Small intestine (tissue), 7 donors: ENCODE measurements around the gene CLMN. TPM values are rescaled to one million over a fixed set of nuclear protein-coding genes. Genes with fewer than 3 reads are reported as not detected.
A peak's percentile ranks its signal among the peaks of the same experiment; 100 is the strongest.

Source experiments
- DNase-seq, 2 donors: peaks; one replicate each; pipeline versions ENCODE4 v3.0.0 to v3.0.0-alpha.2; 2013
- FAIRE-seq: peaks from 2 replicates; lab custom pipeline; 2012; peaks lifted over from hg19 to GRCh38; lab: Jason Lieb, UNC
- H3K27ac ChIP-seq, 3 donors: one replicate each; pipeline ENCODE4 v1.5.1; 2013; ENCODE audit warnings: low read length in 2 of 3, mild to moderate bottlenecking in 2 of 3, control low read depth in 1 of 3, inconsistent platforms in 1 of 3, low read depth in 1 of 3, moderate library complexity in 1 of 3
- H3K27me3 ChIP-seq, 3 donors: one replicate each; pipeline ENCODE4 v1.6.1; 2013; ENCODE audit warnings: low read length in 3 of 3, inconsistent platforms in 1 of 3; ENCODE audit not compliant: control insufficient read depth in 3 of 3, insufficient read depth in 3 of 3
- H3K36me3 ChIP-seq, 3 donors: one replicate each; pipeline ENCODE4 v1.6.1; 2013; ENCODE audit warnings: low read length in 3 of 3, inconsistent platforms in 1 of 3, low read depth in 1 of 3, mild to moderate bottlenecking in 1 of 3, moderate library complexity in 1 of 3; ENCODE audit not compliant: control insufficient read depth in 3 of 3, insufficient read depth in 2 of 3
- H3K4me1 ChIP-seq, 3 donors: one replicate each; pipeline ENCODE4 v1.6.1; 2013; ENCODE audit warnings: low read length in 2 of 3, inconsistent platforms in 1 of 3, low read depth in 1 of 3, mild to moderate bottlenecking in 1 of 3, moderate library complexity in 1 of 3; ENCODE audit not compliant: control insufficient read depth in 3 of 3, insufficient read depth in 2 of 3
- H3K4me3 ChIP-seq, 3 donors: one replicate each; pipeline ENCODE4 v1.5.1; 2013; ENCODE audit warnings: low read length in 3 of 3, control low read depth in 1 of 3, inconsistent platforms in 1 of 3, low read depth in 1 of 3, mild to moderate bottlenecking in 1 of 3, moderate library complexity in 1 of 3
- H3K9me3 ChIP-seq, 2 donors: one replicate each; pipeline ENCODE4 v1.6.1; 2013; ENCODE audit warnings: low read depth in 1 of 2, low read length in 1 of 2; ENCODE audit not compliant: control insufficient read depth in 2 of 2, insufficient read depth in 1 of 2
- WGBS, 3 donors: extraction: QIAGEN DNeasy Blood & Tissue Kit; methylation state at CpG; one replicate each; pipeline ENCODE4 v1.1.7; 2013; 5-methylcytosine and 5-hydroxymethylcytosine counted together
- polyA plus RNA-seq, 4 donors: library from polyadenylated mRNA; stranded (reverse) in 3 of 4; unstranded in 1 of 4; fragments of 200-250 nt in 3 of 4; fragments of 120-200 nt in 1 of 4; gene quantifications; one replicate each; pipeline versions ENCODE4 v1.2.1 to v1.2.3, GENCODE V29; 2013
- donor health status: healthy with polysubstance abuse.
- donor health status: control.
- donor health status: control.
- donor health status: Bipolar disorder and iron deficiency.
- donor health status: healthy.

CLMN gene
- polyA plus RNA-seq, 4 donors: 2.9 to 25.0 (median 5.7) TPM

DNA sequence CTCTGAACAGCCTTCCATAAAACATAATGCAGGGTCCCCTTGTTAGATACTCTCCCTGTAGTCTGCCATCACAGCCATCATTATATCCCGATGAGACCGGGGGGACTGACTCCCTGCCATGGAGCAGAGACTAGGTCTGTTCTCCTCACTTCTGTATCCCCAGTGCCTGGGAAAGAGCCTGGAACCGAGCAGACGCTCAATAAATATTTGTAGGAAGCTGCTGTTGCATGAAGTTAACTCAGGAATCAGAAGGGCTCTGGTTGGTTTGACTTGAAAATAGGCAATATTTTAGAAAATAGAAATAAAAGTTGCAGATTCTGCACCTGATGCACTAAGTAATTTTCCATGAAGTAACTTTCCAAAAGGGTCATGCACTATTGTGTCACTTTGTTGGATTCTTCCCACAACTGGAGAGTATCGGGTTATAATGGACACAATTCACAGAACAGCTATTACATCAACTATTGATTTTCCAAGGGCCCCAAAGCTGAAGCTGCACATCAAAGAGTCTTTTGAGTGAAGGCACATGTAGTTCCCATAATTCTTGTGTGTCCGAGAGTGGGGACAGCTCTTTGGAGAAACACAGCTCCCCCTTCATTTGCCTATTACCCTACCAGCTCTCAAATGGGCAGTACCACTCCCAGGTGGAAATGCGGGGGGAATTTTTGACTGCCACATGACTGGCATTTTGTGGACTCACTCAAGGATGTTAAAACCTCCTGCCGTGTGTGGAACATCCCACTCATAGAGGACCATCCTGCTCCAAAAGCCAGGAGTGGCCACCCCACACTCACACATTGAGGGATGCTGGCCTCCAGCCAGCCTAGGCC is 18.8 kb downstream of the CLMN start:
- Histone ChIP-seq H3K27ac (no peak overlapping the region), H3K36me3 (peaks cover 0 to 16% (median 0%) of the 10 kb centered on the region in 3 donors), H3K4me1 (peaks cover 2 to 10% (median 3%) of the 10 kb centered on the region in 3 donors), H3K9me3 (peaks cover 0 to 11% of the 10 kb centered on the region in 2 donors), H3K27me3 (no peaks in the 10 kb centered on the region), H3K4me3 (no peak overlapping the region)
- 82 to 86% (median 85%) methylated on average over 8 of the region's 8 CpGs for WGBS, 3 donors
- FAIRE-seq (no peak), DNase-seq (no peak)

DNA sequence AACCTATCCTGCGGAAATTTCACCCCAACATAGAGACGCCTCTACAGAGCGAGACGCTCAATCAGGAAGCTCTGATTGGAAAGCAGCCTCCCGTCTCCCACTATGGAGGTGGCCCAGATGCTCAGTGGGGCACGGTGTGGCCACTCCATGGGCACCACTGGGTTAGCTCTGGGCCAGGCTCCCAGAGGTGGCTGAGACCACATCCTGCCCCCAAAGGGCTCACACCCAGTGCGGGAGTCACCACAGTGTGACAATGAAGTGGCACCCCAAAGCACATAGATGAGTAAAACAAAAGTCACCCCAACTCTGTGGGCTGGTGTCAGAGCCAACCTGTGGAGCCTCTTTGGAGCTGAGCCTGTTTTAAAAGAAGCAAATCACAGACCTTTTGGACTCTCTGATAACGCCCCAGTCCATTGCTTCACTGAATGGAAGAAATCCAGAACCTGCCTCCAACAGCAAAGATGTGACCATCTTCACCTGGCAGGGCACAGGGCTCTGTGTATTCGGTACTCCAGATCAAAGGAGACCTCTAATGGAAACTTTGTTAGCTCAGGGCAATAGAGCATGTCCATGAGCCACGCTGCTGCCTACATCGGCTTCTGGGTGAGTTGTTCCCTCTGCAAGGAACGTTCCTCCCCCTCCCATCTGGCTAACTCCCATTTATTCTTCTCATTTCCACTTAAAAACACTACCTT is 19.6 kb downstream of the CLMN start:
- Histone ChIP-seq H3K9me3 (peaks cover 0 to 18% of the 10 kb centered on the region in 2 donors), H3K4me3 (no peak overlapping the region), H3K27ac (no peak overlapping the region), H3K4me1 (peaks cover 2 to 10% (median 3%) of the 10 kb centered on the region in 3 donors), H3K27me3 (no peaks in the 10 kb centered on the region), H3K36me3 (peaks cover 0 to 20% (median 0%) of the 10 kb centered on the region in 3 donors)
- DNase-seq (peak in 1 of 2 donors; percentile 76), FAIRE-seq (no peak)
- 46 to 73% (median 61%) methylated on average over 12 of the region's 12 CpGs for WGBS, 3 donors

- Histone ChIP-seq H3K27ac (no peak overlapping the region), H3K27me3 (peaks cover 0 to 2% (median 0%) of the 10 kb centered on the region in 3 donors), H3K36me3 (peaks cover 0 to 28% (median 0%) of the 10 kb centered on the region in 3 donors), H3K9me3 (peaks cover 0 to 20% of the 10 kb centered on the region in 2 donors), H3K4me1 (peaks cover 2 to 8% (median 3%) of the 10 kb centered on the region in 3 donors), H3K4me3 (no peak overlapping the region)
- no peak for FAIRE-seq
- no peak for DNase-seq
- WGBS, 3 donors: 77 to 88% (median 81%) methylated on average over 5 of the region's 5 CpGs
These were observed 20.4 kb downstream of the CLMN start for GRCh38 chr14:95299271-95299670.

- Histone ChIP-seq H3K9me3 (peaks cover 0 to 20% of the 10 kb centered on the region in 2 donors), H3K36me3 (peaks cover 0 to 28% (median 0%) of the 10 kb centered on the region in 3 donors), H3K4me1 (peaks cover 2 to 7% (median 3%) of the 10 kb centered on the region in 3 donors), H3K27ac (no peak overlapping the region), H3K27me3 (peaks cover 0 to 2% (median 0%) of the 10 kb centered on the region in 3 donors), H3K4me3 (no peak overlapping the region)
- no peak for FAIRE-seq
- WGBS, 3 donors: 85 to 92% (median 88%) methylated on average over 8 of the region's 8 CpGs
- DNase-seq: no peak
These were observed 21.9 kb downstream of the CLMN start for GRCh38 chr14:95297832-95298231.

GRCh38 chr14:95296966-95297365 is 22.7 kb downstream of the CLMN start:
- Histone ChIP-seq H3K36me3 (peaks cover 0 to 28% (median 0%) of the 10 kb centered on the region in 3 donors), H3K4me3 (no peak overlapping the region), H3K27me3 (peaks cover 0 to 2% (median 0%) of the 10 kb centered on the region in 3 donors), H3K9me3 (peaks cover 0 to 20% of the 10 kb centered on the region in 2 donors), H3K27ac (no peak overlapping the region), H3K4me1 (peaks cover 2 to 7% (median 3%) of the 10 kb centered on the region in 3 donors)
- DNase-seq (no peak), FAIRE-seq (no peak)
- 92 to 97% (median 95%) methylated on average over 5 of the region's 5 CpGs for WGBS, 3 donors

- DNase-seq: no peak
- peaks cover 0 to 20% of the 10 kb centered on the region in 2 donors for H3K9me3 ChIP-seq
- peaks cover 2 to 10% (median 8%) of the 10 kb centered on the region in 3 donors for H3K4me1 ChIP-seq
- no peak overlapping the region for H3K4me3 ChIP-seq
- H3K27me3 ChIP-seq: peaks cover 0 to 2% (median 0%) of the 10 kb centered on the region in 3 donors
- no peak overlapping the region for H3K27ac ChIP-seq
- H3K36me3 ChIP-seq: peaks cover 0 to 26% (median 0%) of the 10 kb centered on the region in 3 donors
- FAIRE-seq: no peak
- 78 to 90% (median 80%) methylated on average over 6 of the region's 6 CpGs for WGBS, 3 donors
These were observed 23.9 kb downstream of the CLMN start for GRCh38 chr14:95295600-95296376.

GRCh38 chr14:95294834-95295599 is 24.7 kb downstream of the CLMN start:
- H3K4me1 ChIP-seq: peaks cover 2 to 7% (median 3%) of the 10 kb centered on the region in 3 donors

More at GRCh38 chr14:95294834-95295599, 24.7 kb downstream of the CLMN start:
- Histone ChIP-seq H3K4me3 (no peak overlapping the region), H3K36me3 (peaks cover 0 to 26% (median 0%) of the 10 kb centered on the region in 3 donors), H3K27me3 (peaks cover 0 to 2% (median 0%) of the 10 kb centered on the region in 3 donors), H3K9me3 (peaks cover 0 to 20% of the 10 kb centered on the region in 2 donors), H3K27ac (peak overlapping the region in 1 of 3 donors; percentile 17)
- DNase-seq (no peak), FAIRE-seq (no peak)
- WGBS, 3 donors: 87 to 93% (median 88%) methylated on average over 9 of the region's 9 CpGs
